ENCODE results near the gene RNF225.
"Not testable (repeated sequence)": the region's sequence is repeated elsewhere in the genome, so short reads cannot be mapped to it uniquely, and the experiment has no call there.

The RNF225 gene

DNA sequence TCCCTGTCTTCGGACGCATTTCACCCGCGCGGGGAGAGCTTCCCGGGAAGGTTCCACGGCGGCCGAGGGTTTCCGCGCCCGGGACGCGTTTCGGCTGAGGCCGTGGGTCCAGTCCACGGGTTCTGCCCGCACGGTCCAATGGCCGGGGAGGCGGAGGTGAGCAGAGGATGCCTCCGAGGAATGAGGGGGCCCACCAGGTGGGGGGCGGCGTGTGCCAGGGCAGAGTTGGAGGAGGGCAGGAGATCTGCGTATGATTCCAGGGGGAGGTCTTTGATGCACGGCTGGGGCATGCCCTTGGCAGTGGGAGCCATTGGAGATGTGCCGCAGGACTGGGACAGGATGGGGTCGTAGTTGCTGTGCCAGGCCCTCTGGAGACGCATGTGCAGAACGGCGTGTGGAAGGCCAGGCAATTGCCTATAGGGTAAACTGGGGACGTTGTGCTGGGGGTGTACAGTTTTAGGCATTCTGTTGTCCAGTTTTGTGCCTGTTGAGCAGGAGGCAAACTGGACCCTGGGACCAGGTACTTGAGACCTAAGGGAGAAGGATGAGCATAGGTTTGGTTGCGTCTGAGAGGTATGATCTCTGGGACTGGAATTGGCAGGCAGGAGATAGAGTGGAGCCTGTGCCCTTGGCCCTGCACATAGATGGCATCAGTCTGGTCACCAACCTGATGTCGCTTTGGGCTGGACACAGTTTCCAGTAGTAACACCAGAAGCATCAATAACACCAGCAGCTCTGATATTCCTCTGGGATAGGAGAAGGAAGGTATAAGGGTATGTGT is 13.7 kb downstream of the RNF225 start:
- peak; percentile 61 for DNase-seq

DNA sequence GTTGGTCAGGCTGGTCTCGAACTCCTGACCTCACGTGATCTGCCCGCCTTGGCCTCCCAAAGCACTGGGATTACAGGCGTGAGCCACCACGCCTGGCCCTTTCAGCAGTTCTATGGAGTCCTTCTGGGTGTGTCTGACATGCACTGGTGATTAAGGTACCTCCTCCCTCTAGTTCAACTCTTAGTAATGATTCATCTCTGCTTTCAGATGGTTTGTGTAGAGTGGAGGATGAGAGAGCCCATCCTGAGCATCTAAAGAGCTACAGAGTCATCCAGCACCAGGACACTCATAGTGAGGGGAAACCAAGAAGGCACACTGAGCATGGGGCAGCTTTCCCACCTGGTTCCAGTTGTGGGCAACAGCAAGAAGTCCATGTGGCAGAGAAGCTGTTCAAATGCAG is 21.1 kb downstream of the RNF225 start:
- DNase-seq: no peak

DNA sequence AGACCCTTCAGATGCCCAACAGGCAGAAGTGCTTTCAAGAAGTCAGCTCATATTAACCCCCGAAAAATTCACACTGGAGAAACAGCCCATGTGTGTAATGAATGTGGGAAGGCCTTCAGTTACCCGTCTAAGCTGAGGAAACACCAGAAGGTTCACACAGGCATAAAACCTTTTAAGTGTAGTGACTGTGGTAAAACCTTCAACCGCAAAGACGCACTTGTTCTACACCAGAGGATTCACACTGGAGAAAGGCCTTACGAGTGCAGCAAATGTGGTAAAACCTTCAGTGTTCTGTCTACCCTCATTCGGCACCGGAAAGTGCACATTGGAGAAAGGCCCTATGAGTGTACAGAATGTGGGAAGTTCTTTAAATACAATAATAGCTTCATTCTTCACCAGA is 21.6 kb downstream of the RNF225 start:
- DNase-seq: no peak

DNA sequence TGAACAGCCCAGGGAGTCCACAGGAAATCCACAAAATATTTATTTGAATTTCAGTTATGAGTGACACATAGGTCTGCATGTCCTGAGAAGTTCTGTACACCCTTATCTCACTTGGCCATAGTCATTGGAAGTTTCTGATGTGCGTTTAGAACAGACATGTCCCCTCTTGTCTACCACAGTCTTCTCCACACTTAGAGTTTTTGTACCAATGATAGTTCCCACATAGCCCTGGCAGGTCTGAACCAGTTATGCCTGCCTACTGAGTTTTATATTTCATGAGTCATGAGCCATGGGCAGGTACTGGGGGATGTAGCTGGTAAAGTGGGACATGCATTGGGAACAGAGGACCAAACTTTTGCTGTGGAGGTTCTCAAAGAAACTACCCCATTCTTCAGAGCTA is 33.2 kb downstream of the RNF225 start:
- no peak for DNase-seq

DNA sequence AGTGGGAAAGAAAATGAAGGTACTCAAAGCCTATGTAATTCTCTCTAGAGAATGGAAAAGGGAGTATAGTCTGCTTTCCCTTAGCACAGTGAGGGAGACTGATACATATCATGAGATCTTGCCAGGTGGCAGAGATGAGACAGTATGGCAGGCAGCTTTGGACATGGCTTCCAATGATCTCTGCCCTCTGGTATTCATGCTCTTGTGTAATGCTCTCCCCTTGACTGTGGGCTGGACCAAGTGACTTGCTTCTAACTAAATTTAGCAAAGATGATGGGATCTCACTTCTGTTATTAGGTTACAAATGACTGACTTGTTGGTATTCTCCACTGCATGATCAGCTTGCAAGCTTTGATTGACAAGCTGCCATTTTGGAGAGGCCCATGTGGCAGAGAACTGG is 34.3 kb downstream of the RNF225 start:
- no peak for DNase-seq

DNA sequence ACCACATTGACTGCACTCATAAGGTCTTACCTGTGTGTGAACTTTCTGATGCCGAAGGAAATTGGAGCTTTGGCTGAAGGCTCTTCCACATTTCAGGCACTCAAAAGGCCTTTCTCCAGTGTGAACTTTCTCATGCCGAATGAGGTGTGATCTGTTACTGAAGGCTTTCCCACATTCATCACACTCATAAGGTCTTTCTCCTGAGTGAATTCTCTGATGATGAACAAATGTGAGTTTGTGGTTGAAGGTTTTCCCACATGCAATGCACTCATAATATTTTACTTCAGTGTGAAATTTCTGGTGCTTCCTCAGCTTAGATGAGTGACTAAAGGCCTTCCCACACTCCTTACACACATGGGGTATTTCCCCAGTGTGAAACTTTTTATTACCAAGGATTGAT is 38.8 kb downstream of the RNF225 start:
- no peak for DNase-seq

DNA sequence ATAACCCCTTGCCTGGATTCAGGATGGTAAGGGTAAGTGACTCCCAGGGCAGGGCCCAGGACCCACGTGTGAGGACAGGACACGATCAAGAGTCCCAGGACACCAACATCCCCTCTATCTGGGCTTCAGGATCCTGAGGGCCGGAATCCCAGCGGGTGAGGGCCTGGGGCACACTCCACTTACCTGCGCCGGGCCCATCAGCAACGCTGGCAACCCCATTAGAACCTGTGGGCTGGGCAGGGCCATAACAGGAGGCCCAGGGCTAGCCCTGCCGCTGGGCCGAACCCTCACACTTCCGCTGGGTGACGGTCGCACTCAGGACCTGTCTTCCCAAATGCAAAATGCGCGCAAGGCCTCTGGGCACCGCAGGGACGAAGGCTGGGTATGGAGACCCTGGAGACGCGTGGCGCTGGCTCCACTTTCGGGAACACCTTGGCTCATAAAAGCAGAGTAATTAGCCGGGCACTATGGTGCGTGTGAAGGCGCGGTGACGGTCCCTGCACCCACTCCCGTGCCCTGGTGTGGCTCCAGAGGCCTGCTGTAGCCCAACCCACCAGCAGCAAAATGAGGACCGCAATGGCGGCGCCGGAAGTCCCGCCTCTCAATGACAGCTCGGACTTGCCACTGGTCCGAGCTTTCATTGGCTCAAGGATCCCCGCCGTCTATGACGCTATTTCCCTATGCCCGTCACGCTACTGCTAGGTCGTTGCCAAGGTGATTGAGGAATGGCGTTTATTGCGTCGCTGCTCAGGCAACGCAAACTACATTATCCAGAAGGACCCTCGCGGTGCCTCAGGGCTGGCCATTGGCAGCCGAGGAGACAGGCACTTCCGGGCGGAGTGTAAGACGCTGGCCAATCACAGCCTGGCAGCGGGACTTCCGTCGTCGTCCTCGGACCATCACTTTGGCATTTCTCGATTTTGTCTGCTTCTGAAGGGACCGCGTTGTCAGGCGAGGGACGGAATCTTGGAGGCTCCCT is 44.4 kb downstream of the RNF225 start, which contains the start of gene ZNF132:
ZNF132 (minus strand) TSS at position 578 of the 979 bp plus-strand sequence; CDS start at position 246, 332 bp downstream.
- DNase-seq: peak; percentile 94

DNA sequence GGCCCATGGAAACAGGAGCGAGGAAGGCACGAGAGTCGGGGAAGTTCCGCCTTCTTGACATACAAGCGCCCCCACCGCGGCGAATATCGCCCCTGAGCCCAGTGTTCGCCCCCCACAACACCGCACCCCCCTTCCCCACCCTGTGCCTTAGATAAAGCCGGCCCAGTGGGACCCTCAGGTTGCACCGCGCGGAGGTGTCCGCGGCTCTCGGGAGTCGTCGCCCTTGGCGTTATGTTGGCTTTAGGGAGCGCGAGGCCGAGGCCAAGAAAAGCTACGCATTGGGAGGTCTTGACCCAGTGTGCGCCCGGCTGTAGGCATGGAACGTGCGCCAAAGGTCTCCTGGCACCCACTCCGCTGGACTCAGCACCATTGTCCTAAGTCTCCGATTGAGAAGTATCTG is 45.1 kb downstream of the RNF225 start:
- no peak for DNase-seq

DNA sequence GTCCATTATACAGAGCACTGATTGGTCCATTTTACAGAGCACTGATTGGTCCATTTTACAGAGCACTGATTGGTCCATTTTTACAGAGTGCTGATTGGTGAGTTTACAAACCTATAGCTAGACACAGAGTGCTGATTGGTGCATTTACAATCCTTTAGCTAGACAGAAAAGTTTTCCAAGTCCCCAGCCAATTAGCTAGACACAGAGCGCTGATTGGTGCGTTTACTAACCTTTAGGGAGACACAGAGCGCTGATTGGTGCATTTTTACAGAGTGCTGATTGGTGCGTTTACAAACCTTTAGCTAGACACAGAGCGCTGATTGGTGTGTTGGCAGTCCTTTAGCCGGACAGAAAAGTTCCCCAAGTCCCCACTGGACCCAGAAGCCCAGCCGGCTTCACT is 47.5 kb downstream of the RNF225 start:
- DNase-seq: not testable (repeated sequence)
